Measurements from ENCODE around the gene EFCAB5.
"Not testable (repeated sequence)": the region's sequence is repeated elsewhere in the genome, so short reads cannot be mapped to it uniquely, and the experiment has no call there.

Gene EFCAB5

GRCh38 chr17:29941334-29941733 lies at the start of gene EFCAB5:
Gene EFCAB5 (plus strand): TSS chr17:29941634. CDS start chr17:29941797, 163 bp downstream.
- no peak for DNase-seq

- DNase-seq = no peak
Observed at GRCh38 chr17:29892201-29892600, 49.2 kb upstream of the EFCAB5 start.

GRCh38 chr17:29897136-29897535 lies 44.3 kb upstream of the EFCAB5 start:
- DNase-seq = not testable (repeated sequence)

GRCh38 chr17:29903471-29903870 lies 38.0 kb upstream of the EFCAB5 start:
- no peak for DNase-seq

GRCh38 chr17:29905086-29905878 lies 36.2 kb upstream of the EFCAB5 start:
- no peak for DNase-seq

- no peak for DNase-seq
Observed at GRCh38 chr17:29905879-29906167, 35.6 kb upstream of the EFCAB5 start.

GRCh38 chr17:29906969-29907368 lies 34.5 kb upstream of the EFCAB5 start:
- DNase-seq = no peak

GRCh38 chr17:29909236-29910003 lies 32.0 kb upstream of the EFCAB5 start:
- no peak for DNase-seq

GRCh38 chr17:29911641-29912177 lies 29.7 kb upstream of the EFCAB5 start:
- DNase-seq = no peak

GRCh38 chr17:29914819-29915537 lies 26.5 kb upstream of the EFCAB5 start:
- no peak for DNase-seq

- DNase-seq = no peak
Observed at GRCh38 chr17:29918016-29918415, 23.4 kb upstream of the EFCAB5 start.

GRCh38 chr17:29918922-29919856 lies 22.2 kb upstream of the EFCAB5 start:
- DNase-seq = no peak

- no peak for DNase-seq
Observed at GRCh38 chr17:29924786-29925185, 16.6 kb upstream of the EFCAB5 start.

GRCh38 chr17:29927546-29927945 lies 13.9 kb upstream of the EFCAB5 start:
- DNase-seq = no peak

GRCh38 chr17:29929006-29929532 lies 12.4 kb upstream of the EFCAB5 start:
- no peak for DNase-seq

- peak; percentile 81 for DNase-seq
Observed at GRCh38 chr17:29929533-29930408, 11.7 kb upstream of the EFCAB5 start, which contains the start of gene SSH2. Gene SSH2 (minus strand): TSS chr17:29930228. CDS start chr17:29930000, 228 bp downstream.

GRCh38 chr17:29930409-29931010 lies 10.9 kb upstream of the EFCAB5 start:
- DNase-seq = no peak

- DNase-seq = peak; percentile 72
Observed at GRCh38 chr17:29931231-29931932, 10.1 kb upstream of the EFCAB5 start.

GRCh38 chr17:29933379-29933778 lies 8.1 kb upstream of the EFCAB5 start:
- no peak for DNase-seq

- DNase-seq = not testable (repeated sequence)
Observed at GRCh38 chr17:29935909-29936308, 5.5 kb upstream of the EFCAB5 start.

Measured in NCI-H2107 (cell line).